Stomach (tissue), 9 donors: ENCODE results near the gene USP32. TPM values are rescaled to one million over a fixed set of nuclear protein-coding genes. Genes with fewer than 3 reads are reported as not detected.

Source experiments
- DNase-seq, 2 donors: peaks; one replicate each; pipeline versions ENCODE4 v3.0.0 to v3.0.0-alpha.2; 2013 to 2019
- H3K27ac ChIP-seq, 5 donors: fragments of 200-600 bp in 4 of 5; sonication (generic) in 4 of 5; one replicate each; pipeline ENCODE4 v1.5.1; 2013 to 2019; ENCODE audit warnings: mild to moderate bottlenecking in 1 of 5, moderate library complexity in 1 of 5
- H3K27me3 ChIP-seq, 3 donors: fragments of 200-600 bp; sonication (generic); one replicate each; pipeline ENCODE4 v1.5.1; 2017 to 2019; ENCODE audit warnings: mixed run types in 1 of 3
- H3K36me3 ChIP-seq, 4 donors: fragments of 200-600 bp; sonication (generic); 1 replicate in 3 of 4; 2 replicates in 1 of 4; pipeline ENCODE4 v1.5.1; 2016 to 2019
- H3K4me1 ChIP-seq, 4 donors: fragments of 200-600 bp; sonication (generic); one replicate each; pipeline ENCODE4 v1.5.1; 2016 to 2019
- H3K4me3 ChIP-seq, 4 donors: fragments of 200-600 bp; sonication (generic) in 3 of 4; one replicate each; pipeline ENCODE4 v1.5.1; 2016 to 2019; ENCODE audit warnings: mild to moderate bottlenecking in 1 of 4
- H3K9me3 ChIP-seq, 4 donors: fragments of 200-600 bp; sonication (generic); one replicate each; pipeline ENCODE4 v1.5.1; 2016 to 2019
- EP300 ChIP-seq: sonication (generic); formaldehyde crosslinking; IDR thresholded peaks from one replicate; pipeline ENCODE4 v1.6.1; 2017; ENCODE audit warnings: antibody characterized with exemption
- POLR2A ChIP-seq, 4 donors: fragments of 450-650 bp; IDR thresholded peaks; one replicate each; pipeline ENCODE4 v1.6.1; 2016; ENCODE audit warnings: antibody characterized with exemption in 4 of 4, control low read depth in 2 of 4, mild to moderate bottlenecking in 1 of 4, moderate library complexity in 1 of 4
- POLR2AphosphoS5 ChIP-seq, 3 donors: sonication (generic); formaldehyde crosslinking; IDR thresholded peaks; one replicate each; pipeline ENCODE4 v1.6.1; 2016; ENCODE audit warnings: antibody characterized with exemption in 3 of 3
- WGBS, 5 donors: extraction: QIAGEN DNeasy Blood & Tissue Kit in 3 of 5; methylation state at CpG; one replicate each; pipeline versions ENCODE4 v1.1.5 to v1.1.7; 2013 to 2018; 5-methylcytosine and 5-hydroxymethylcytosine counted together
- intact Hi-C: fragments of 100-400 bp; cut with DNase I; formaldehyde crosslinking; loops from one replicate; pipeline ENCODE4 v1.15.1; 2023; ENCODE audit warnings: low total_unique reads
- polyA plus RNA-seq, 3 donors: library from polyadenylated mRNA; stranded (reverse); fragments of 200-250 nt; gene quantifications; one replicate each; pipeline ENCODE4 v1.2.3, GENCODE V29; 2013
- total RNA-seq, 5 donors: library from RNA; depleted of rRNA; stranded (reverse); fragments of >200 nt; gene quantifications; one replicate each; pipeline versions ENCODE4 v1.1.0 to v1.2.3, GENCODE V29; 2014 to 2016
- TF ChIP-seq, protein P1 (sequence below), 7 experiments: fragments of 450-650 bp in 4 of 7; fragments of 200-600 bp in 3 of 7; sonication (generic) in 3 of 7; IDR thresholded peaks; one replicate each; pipeline ENCODE4 v1.5.1; 2016 to 2019; ENCODE audit warnings: antibody characterized with exemption in 7 of 7, control low read depth in 2 of 7, mild to moderate bottlenecking in 1 of 7
- donor health status: healthy with polysubstance abuse.
- donor health status: Bipolar disorder and iron deficiency.
- donor health status: healthy.

The USP32 gene
- total and polyA plus RNA-seq, 8 donors: 7.5 to 70.9 (median 16.0) TPM

- Histone ChIP-seq H3K27me3 (no peaks in the 10 kb centered on the region), H3K9me3 (no peaks in the 10 kb centered on the region), H3K4me3 (no peak overlapping the region), H3K36me3 (peaks cover 0 to 21% (median 10%) of the 10 kb centered on the region in 4 donors), H3K4me1 (peaks cover 0 to 42% (median 15%) of the 10 kb centered on the region in 4 donors), H3K27ac (no peak overlapping the region)
- 80 to 97% (median 93%) methylated on average over 3 to 9 of the region's 9 CpGs for WGBS, 5 donors
- DNase-seq: no peak
- TF ChIP-seq, protein P1, sequence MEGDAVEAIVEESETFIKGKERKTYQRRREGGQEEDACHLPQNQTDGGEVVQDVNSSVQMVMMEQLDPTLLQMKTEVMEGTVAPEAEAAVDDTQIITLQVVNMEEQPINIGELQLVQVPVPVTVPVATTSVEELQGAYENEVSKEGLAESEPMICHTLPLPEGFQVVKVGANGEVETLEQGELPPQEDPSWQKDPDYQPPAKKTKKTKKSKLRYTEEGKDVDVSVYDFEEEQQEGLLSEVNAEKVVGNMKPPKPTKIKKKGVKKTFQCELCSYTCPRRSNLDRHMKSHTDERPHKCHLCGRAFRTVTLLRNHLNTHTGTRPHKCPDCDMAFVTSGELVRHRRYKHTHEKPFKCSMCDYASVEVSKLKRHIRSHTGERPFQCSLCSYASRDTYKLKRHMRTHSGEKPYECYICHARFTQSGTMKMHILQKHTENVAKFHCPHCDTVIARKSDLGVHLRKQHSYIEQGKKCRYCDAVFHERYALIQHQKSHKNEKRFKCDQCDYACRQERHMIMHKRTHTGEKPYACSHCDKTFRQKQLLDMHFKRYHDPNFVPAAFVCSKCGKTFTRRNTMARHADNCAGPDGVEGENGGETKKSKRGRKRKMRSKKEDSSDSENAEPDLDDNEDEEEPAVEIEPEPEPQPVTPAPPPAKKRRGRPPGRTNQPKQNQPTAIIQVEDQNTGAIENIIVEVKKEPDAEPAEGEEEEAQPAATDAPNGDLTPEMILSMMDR (IDR thresholded peaks at IDR 0.05): no peak
- TF ChIP-seq EP300: no peak
- TF ChIP-seq POLR2AphosphoS5 (IDR thresholded peaks at IDR 0.05): no peak
- TF ChIP-seq POLR2A (IDR thresholded peaks at IDR 0.05): no peak
- intact Hi-C loops: no loop called here
Measured at GRCh38 chr17:60328679-60329078, 63.3 kb downstream of the USP32 start.

- intact Hi-C loops: no loop called here
Measured at GRCh38 chr17:60327901-60328273, 64.0 kb downstream of the USP32 start.

GRCh38 chr17:60327134-60327900 is 64.6 kb downstream of the USP32 start:
- DNase-seq: no peak
- 89 to 95% (median 91%) methylated on average over 19 to 27 of the region's 27 CpGs for WGBS, 5 donors
- H3K4me3 ChIP-seq: no peak overlapping the region
- peaks cover 0 to 21% (median 10%) of the 10 kb centered on the region in 4 donors for H3K36me3 ChIP-seq
- TF ChIP-seq EP300: no peak
- no peak for TF ChIP-seq POLR2A (IDR thresholded peaks at IDR 0.05)
- TF ChIP-seq POLR2AphosphoS5 (IDR thresholded peaks at IDR 0.05): no peak
- TF ChIP-seq, protein P1 (IDR thresholded peaks at IDR 0.05): no peak
- H3K27me3 ChIP-seq: no peaks in the 10 kb centered on the region
- H3K4me1 ChIP-seq: peaks cover 0 to 29% (median 10%) of the 10 kb centered on the region in 4 donors
- H3K27ac ChIP-seq: no peak overlapping the region
- intact Hi-C loops: no loop called here
- H3K9me3 ChIP-seq: no peaks in the 10 kb centered on the region

More at GRCh38 chr17:60327901-60328273, 64.0 kb downstream of the USP32 start:
- no peak overlapping the region for H3K27ac ChIP-seq
- TF ChIP-seq EP300: no peak
- no peak overlapping the region for H3K4me3 ChIP-seq
- no peaks in the 10 kb centered on the region for H3K27me3 ChIP-seq
- 83 to 96% (median 90%) methylated on average over 2 to 4 of the region's 4 CpGs for WGBS, 5 donors
- H3K9me3 ChIP-seq: no peaks in the 10 kb centered on the region
- H3K36me3 ChIP-seq: peaks cover 0 to 21% (median 10%) of the 10 kb centered on the region in 4 donors
- no peak for DNase-seq
- peaks cover 0 to 34% (median 12%) of the 10 kb centered on the region in 4 donors for H3K4me1 ChIP-seq

DNA sequence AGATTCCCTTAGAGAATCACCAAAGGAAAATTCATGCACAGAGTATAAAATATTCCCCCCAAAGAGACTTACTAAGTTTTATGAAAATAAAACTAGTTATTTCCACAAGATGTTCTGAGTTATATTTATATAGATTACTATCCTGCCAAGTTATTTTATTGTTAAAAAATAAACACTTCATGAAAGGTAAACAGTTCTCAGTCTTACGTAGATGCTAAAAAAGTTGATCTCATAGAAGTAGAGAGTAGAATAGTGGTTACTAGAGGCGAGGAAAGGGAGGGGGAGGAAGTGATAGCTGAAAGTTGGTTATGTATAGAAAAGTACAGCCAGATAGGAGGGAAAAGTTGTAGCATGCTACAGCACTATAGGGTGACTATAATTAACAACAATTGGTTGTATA is 65.2 kb downstream of the USP32 start:
- Histone ChIP-seq H3K9me3 (no peaks in the 10 kb centered on the region), H3K27me3 (no peaks in the 10 kb centered on the region), H3K4me3 (no peak overlapping the region), H3K4me1 (peaks cover 0 to 33% (median 12%) of the 10 kb centered on the region in 4 donors), H3K36me3 (peaks cover 0 to 21% (median 10%) of the 10 kb centered on the region in 4 donors), H3K27ac (no peak overlapping the region)
- 44 to 62% (median 51%) methylated on average over 2 of the region's 2 CpGs for WGBS, 5 donors
- TF ChIP-seq POLR2AphosphoS5 (IDR thresholded peaks at IDR 0.05): no peak
- no peak for TF ChIP-seq POLR2A (IDR thresholded peaks at IDR 0.05)
- TF ChIP-seq, protein P1 (IDR thresholded peaks at IDR 0.05): no peak
- no peak for TF ChIP-seq EP300
- intact Hi-C loops: no loop called here
- no peak for DNase-seq
